Calu3 (cell line): ENCODE data around the gene DNASE1L2. TPM values are rescaled to one million over a fixed set of nuclear protein-coding genes. Genes with fewer than 3 reads are reported as not detected.

ENCODE experiments used
- BruUV-seq: library from RNA; stranded (reverse); fragments of 400-500 nt; replicated peaks from 2 replicates; lab custom pipeline; 2021; lab: Mats Ljungman, UMichigan
- CTCF ChIA-PET: fragments of 300-600 bp; sonication (Branson Sonifier 250); formaldehyde crosslinking; loops from one replicate; lab custom pipeline; 2022; ENCODE audit warnings: antibody characterized with exemption; lab: Charles Lee
- DNase-seq: peaks from one replicate; pipeline ENCODE4 v3.0.0; 2022
- H3K27ac Mint-ChIP-seq: one replicate; pipeline ENCODE4 v1.8.0; 2022; ENCODE audit warnings: mixed read lengths; ENCODE audit not compliant: unreplicated experiment
- H3K27me3 Mint-ChIP-seq: one replicate; pipeline ENCODE4 v1.8.0; 2022; ENCODE audit warnings: mixed read lengths; ENCODE audit not compliant: unreplicated experiment
- H3K36me3 Mint-ChIP-seq: one replicate; pipeline ENCODE4 v1.8.0; 2022; ENCODE audit warnings: mild to moderate bottlenecking, moderate library complexity, mixed read lengths; ENCODE audit not compliant: insufficient read depth, unreplicated experiment
- H3K4me1 Mint-ChIP-seq: one replicate; pipeline ENCODE4 v1.8.0; 2022; ENCODE audit warnings: mild to moderate bottlenecking, low read depth, mixed read lengths; ENCODE audit not compliant: unreplicated experiment
- H3K4me3 Mint-ChIP-seq: one replicate; pipeline ENCODE4 v1.8.0; 2022; ENCODE audit warnings: mild to moderate bottlenecking, low read depth, moderate library complexity, mixed read lengths; ENCODE audit not compliant: unreplicated experiment
- H3K9me3 Mint-ChIP-seq: one replicate; pipeline ENCODE4 v1.8.0; 2022; ENCODE audit warnings: low read depth, mixed read lengths; ENCODE audit not compliant: unreplicated experiment
- intact Hi-C: fragments of 100-400 bp; cut with micrococcal nuclease; formaldehyde crosslinking; loops from one replicate; pipeline ENCODE4 v1.10.0; 2022; ENCODE audit not compliant: unreplicated experiment
- total RNA-seq: library from RNA; stranded (reverse); gene quantifications from 2 replicates; pipeline ENCODE4 v1.2.3, GENCODE V29; 2022
- TF ChIP-seq, protein P1 (sequence below): fragments of 200-600 bp; IDR thresholded peaks from one replicate; pipeline ENCODE4 v1.8.0; 2022; ENCODE audit warnings: antibody characterized with exemption; ENCODE audit not compliant: unreplicated experiment

Gene DNASE1L2
- total RNA-seq, 1 experiment from 2014 or later: 5.7 TPM

DNA sequence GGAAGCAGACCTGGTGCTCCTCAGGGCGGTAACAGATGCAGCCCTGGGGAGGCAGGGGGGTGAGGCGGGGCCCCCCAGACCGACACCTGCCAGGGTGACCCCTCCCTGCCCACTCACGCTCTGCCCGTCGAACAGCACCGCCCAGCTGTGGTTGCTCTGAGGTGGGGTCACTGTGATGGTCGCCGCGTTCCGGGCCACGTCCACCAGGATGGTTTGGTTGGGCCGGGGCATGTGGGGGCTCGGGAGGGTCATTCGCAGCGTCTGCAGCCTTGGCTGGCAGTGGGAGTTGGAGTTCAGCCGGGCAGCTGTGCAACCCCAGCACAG lies 26.3 kb upstream of the DNASE1L2 start:
- Mint-ChIP-seq H3K4me1 (peaks cover 42% of the 10 kb centered on the region), H3K27ac (no peak overlapping the region), H3K4me3 (no peak overlapping the region), H3K36me3 (peaks cover 89% of the 10 kb centered on the region), H3K27me3 (no peaks in the 10 kb centered on the region), H3K9me3 (no peaks in the 10 kb centered on the region)
- TF ChIP-seq, protein P1, sequence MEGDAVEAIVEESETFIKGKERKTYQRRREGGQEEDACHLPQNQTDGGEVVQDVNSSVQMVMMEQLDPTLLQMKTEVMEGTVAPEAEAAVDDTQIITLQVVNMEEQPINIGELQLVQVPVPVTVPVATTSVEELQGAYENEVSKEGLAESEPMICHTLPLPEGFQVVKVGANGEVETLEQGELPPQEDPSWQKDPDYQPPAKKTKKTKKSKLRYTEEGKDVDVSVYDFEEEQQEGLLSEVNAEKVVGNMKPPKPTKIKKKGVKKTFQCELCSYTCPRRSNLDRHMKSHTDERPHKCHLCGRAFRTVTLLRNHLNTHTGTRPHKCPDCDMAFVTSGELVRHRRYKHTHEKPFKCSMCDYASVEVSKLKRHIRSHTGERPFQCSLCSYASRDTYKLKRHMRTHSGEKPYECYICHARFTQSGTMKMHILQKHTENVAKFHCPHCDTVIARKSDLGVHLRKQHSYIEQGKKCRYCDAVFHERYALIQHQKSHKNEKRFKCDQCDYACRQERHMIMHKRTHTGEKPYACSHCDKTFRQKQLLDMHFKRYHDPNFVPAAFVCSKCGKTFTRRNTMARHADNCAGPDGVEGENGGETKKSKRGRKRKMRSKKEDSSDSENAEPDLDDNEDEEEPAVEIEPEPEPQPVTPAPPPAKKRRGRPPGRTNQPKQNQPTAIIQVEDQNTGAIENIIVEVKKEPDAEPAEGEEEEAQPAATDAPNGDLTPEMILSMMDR: no peak
- no TSS peak for BruUV-seq
- intact Hi-C loops: no loop called here
- CTCF ChIA-PET: no interaction called here
- DNase-seq: no peak

DNA sequence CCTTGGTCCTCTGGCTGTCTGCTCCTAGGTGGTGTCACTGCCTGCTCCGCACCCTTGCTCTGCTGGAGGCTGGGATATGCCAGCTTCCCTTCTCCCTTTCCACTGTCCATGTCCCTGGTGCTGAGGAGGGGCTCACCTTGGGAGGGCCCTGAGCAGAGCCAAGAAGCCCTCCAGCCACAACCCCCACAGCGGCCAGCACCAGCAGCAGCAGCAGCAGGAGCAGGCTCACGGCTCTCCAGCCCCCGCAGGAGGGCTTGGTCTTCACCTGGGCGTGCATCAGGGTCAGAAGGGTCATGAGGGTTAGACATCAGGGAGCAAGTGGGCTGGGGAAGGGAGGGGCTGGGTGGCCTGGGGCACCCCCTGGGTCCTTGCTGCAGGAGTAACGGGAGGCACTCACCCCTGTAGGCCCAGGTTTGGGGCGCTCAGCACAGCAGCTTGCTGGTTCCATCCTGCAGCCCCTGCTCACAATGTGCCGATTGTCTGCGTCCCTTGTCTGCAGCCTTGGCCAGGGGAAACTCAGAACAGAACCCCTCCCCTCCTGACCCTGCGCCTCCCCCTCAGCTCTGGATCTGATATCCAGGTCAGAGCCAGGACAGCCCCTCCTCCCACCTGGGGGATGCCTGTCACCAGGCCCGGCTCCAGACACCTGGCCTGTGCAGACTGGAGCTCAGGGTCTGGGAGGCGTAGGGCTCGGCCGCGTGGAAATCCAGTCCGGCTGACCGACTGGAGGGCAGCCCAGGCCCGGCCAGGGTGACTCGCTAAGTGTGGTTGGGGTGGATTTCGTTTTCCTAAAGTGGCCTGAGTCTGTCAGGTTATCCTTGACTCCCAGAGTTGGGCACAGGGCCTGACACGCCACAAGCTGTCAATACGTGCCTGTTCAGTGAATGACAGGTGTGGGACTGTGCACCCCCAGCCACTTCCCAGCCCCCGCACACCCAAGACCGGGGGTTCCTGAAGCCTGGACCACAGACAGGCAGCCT lies 25.6 kb upstream of the DNASE1L2 start, which contains the start of gene BRICD5:
Gene BRICD5, minus strand, starts transcription at position 478 of the 980 bp plus-strand sequence. Its CDS starts 30 bp downstream, at position 448.
- intact Hi-C loops: no loop called here
- no peaks in the 10 kb centered on the region for H3K27me3 Mint-ChIP-seq
- CTCF ChIA-PET: no interaction called here
- H3K4me1 Mint-ChIP-seq: peaks cover 42% of the 10 kb centered on the region
- no peak for DNase-seq
- H3K4me3 Mint-ChIP-seq: peak within 1 kb of the TSS; percentile 78
- H3K27ac Mint-ChIP-seq: peak within 1 kb of the TSS; percentile 72
- no TSS peak for BruUV-seq
- H3K36me3 Mint-ChIP-seq: peaks cover 89% of the 10 kb centered on the region
- TF ChIP-seq, protein P1: no peak
- H3K9me3 Mint-ChIP-seq: no peaks in the 10 kb centered on the region

DNA sequence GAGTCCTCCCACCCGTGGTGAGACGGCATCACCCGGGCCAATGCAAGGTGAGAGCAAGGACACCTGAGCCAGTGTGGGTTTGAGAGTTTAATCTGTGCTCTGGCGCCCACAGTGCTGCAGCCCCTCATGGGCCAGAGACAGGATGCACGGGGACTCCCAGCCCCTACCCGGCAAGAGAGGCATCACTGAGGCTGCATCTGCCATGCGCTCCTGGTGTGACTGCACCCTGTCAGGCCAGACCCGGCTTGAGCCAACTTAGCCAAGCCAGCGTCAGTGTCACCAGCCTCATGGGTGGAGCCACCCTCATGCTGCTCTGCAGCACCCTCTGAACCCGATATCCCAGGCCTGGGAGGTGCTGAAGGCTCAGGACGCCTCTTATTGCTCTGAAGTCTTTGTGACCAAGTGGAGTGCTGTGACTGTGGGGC lies 24.3 kb upstream of the DNASE1L2 start:
- TF ChIP-seq, protein P1: no peak
- Mint-ChIP-seq H3K9me3 (no peaks in the 10 kb centered on the region), H3K4me3 (peak overlapping the region; percentile 78), H3K36me3 (peaks cover 86% of the 10 kb centered on the region), H3K27ac (peak overlapping the region; percentile 72), H3K4me1 (peaks cover 33% of the 10 kb centered on the region), H3K27me3 (no peaks in the 10 kb centered on the region)
- DNase-seq: no peak
- BruUV-seq: no TSS peak
- CTCF ChIA-PET: interaction anchor here (0.7 to 1.0 kb wide), 2 partner anchors 17 to 249 kb away, joined by 3 read pairs; no protein-coding TSS in a partner anchor
- intact Hi-C loops: no loop called here

DNA sequence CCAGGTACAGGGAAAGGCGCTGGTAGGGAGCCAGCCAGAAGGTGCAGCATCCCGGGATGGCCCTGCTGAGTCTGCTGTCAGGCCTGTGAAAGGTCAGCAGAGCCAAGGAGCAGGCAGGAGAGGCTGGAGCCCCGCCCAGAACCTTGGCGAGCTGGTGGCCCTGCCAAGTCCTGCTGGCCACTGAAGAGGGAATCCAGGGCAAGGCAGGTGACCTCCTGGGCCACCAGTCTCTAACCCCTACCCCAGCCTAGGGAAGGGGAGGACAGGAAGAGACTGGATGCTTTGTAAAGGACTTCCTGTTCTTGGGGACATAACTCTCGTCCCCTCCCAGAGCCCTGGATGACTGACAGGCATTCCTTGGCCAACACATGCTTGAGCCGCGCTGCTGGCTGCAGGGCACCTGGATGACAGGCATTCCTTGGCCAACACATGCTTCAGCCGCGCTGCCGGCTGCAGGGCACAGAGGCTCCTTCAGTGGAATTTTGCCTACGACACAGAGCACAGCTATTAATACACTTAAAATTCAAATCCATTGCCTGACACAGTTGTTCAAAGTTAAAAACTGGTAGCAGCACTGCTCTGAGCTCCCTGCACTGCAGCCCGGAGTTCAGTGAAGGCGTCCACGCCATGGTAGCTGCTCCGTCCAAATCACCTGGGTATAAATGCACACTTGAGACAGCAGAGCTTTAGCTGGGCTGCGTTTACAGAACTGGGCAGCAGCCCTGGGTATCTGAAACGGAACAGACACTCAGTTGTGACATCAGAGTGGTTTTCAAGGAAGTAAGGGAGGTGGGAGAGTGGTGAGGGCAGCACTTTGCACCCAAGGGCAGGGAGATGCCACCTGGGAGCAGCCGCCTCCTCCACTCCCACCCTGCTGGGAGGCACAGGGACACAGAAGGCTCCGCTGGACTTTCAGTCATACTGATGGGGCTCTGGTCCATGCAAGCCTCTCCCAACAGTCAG lies 23.6 kb upstream of the DNASE1L2 start:
- TF ChIP-seq, protein P1: no peak
- H3K36me3 Mint-ChIP-seq: peaks cover 79% of the 10 kb centered on the region
- H3K9me3 Mint-ChIP-seq: no peaks in the 10 kb centered on the region
- BruUV-seq: TSS peak; percentile 70
- peak overlapping the region; percentile 72 for H3K27ac Mint-ChIP-seq
- CTCF ChIA-PET: interaction anchor here (1.0 kb wide), 1 partner anchor 18 kb away, joined by 3 read pairs; no protein-coding TSS in a partner anchor
- peak overlapping the region; percentile 78 for H3K4me3 Mint-ChIP-seq
- intact Hi-C loops: no loop called here
- DNase-seq: peak; percentile 53
- H3K27me3 Mint-ChIP-seq: no peaks in the 10 kb centered on the region
- H3K4me1 Mint-ChIP-seq: peaks cover 27% of the 10 kb centered on the region
